ENCODE data around the gene KCNG1. TPM values are rescaled to one million over a fixed set of nuclear protein-coding genes. Genes with fewer than 3 reads are reported as not detected.

KCNG1 gene
- total RNA-seq, 2 donors from 2014 or later = 4.9 to 6.2 TPM

DNA sequence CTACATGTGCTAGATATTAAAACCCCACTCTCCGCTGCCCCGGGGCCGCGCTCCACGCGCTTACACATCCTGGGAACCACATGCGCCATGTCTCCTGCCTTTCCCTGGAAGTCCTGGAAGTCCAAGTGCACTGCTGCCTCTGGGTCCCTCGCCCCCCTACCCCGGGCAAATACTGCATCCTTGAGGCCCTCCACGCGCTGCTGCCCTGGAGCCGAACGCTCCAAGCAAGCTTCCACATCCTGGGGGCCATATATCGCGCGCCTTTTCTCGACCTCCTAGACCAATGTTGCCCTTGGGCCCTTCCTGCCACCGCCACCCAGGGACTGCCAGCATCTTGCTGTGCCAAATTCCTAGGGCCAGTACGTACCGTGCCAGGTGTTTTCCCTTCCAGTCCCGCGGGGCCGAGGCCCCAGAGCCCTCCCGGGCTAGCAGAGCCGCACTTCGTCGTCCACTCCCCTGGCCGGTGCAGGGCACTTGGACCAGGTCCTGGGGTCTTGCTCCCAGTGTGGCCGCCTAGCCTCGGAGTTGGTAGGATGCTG is 779 bp upstream of the KCNG1 start:
- TF ChIP-seq, protein P1, sequence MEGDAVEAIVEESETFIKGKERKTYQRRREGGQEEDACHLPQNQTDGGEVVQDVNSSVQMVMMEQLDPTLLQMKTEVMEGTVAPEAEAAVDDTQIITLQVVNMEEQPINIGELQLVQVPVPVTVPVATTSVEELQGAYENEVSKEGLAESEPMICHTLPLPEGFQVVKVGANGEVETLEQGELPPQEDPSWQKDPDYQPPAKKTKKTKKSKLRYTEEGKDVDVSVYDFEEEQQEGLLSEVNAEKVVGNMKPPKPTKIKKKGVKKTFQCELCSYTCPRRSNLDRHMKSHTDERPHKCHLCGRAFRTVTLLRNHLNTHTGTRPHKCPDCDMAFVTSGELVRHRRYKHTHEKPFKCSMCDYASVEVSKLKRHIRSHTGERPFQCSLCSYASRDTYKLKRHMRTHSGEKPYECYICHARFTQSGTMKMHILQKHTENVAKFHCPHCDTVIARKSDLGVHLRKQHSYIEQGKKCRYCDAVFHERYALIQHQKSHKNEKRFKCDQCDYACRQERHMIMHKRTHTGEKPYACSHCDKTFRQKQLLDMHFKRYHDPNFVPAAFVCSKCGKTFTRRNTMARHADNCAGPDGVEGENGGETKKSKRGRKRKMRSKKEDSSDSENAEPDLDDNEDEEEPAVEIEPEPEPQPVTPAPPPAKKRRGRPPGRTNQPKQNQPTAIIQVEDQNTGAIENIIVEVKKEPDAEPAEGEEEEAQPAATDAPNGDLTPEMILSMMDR (IDR thresholded peaks at IDR 0.05) = no peak
- TF ChIP-seq POLR2A (IDR thresholded peaks at IDR 0.05) = no peak
- peaks cover 0 to 8% of the 10 kb centered on the region in 2 donors for H3K27me3 ChIP-seq
- peak; percentile 32 to 45 (median 44) for DNase-seq

DNA sequence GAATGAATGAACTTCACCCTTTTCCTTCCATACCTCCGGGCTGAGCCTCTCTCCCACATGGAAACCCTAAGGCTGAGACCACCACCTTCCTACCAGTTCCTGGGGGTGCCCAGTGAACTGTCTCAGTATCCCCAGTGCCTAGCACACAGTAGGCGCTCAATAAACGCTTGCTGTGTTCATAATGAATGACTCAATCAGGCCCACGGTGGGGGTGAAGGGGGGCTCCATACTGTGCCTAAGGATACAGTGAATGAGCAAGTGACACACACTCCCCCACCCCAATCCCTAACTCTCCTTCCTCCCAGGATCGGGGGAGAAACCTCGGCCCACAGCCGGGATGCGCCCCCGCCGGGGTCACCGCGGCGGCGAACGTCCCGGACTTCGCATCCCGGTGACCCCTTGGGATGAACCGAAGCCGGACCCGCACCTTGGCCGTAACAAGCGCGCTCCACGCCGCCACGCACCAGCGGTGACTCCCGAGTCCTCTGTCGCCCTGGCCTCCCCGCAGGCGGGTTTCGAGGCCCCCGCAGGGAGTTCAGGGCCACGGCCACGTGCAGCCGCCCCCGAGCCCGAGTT is 592 bp downstream of the KCNG1 start:
- ATAC-seq = no peak
- 3 to 28% methylated on average over 6 to 35 of the region's 39 CpGs for WGBS, 2 donors
- peak overlapping the region in 1 of 2 donors; percentile 48 for H3K4me3 ChIP-seq

More for the DNA sequence above, 779 bp upstream of the KCNG1 start:
- WGBS, 2 donors = 16 to 23% methylated on average over 13 to 30 of the region's 30 CpGs
- peaks cover 17% of the 10 kb centered on the region for H3K4me1 ChIP-seq
- intact Hi-C loops (cut with DNase I) = no loop called here
- no peak overlapping the region for H3K4me3 ChIP-seq
- H3K36me3 ChIP-seq (replicated peaks in 1 of 2; ENCODE audit: insufficient read depth in 1 of 2, low read depth in 2 of 2) = no peaks in the 10 kb centered on the region
- peak; percentile 65 for ATAC-seq
- H3K27ac ChIP-seq = peak overlapping the region in 3 of 4 donors; percentile 44 to 77 (median 65)
- no peaks in the 10 kb centered on the region for H3K9me3 ChIP-seq

DNA sequence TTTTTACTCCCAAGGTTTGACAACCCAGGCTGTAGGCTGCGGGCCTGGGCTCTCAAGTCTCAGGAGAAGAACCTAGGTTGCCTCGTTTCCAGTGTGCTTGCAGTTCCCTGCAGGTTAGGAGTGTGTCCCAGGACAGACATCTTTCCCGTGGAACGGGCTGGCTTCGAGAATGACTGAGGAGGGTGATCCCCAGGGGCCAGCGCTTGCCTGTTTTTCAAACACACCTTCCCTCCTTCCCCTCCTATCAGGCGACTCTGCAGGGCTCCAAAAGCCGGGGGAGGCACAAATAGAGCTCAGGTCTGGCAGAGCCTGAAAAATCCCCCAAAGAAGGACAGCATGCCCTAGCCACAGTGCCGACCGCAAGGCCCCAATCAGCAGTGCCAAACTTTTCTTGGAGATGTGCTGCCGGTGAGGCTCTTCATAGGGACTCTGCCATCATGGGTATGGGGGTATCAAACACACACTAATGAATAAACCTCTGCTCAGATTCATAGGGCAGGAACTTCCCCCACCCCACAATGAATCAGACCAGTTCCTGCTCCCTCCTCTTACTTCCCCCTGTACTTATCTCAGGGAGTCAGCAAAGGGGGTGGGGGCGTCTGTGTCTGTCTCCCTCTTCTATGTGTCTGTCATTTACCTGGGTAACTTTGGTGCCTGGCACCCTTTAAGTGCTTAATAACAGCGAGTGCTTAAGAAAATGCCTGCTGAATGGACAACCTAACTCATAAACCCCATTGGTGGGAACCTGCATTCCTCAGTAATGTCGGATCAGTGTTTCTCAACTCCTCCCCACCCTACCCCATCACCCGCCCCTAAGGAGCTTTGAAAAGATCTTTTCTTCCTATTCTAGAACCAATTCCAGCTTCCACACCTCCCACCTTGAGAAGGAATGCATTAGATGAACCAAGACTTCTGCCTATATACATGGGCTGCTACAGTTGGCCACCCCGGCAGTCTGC is 1.6 kb downstream of the KCNG1 start:
- TF ChIP-seq, protein P1 (IDR thresholded peaks at IDR 0.05) = no peak
- no peak for TF ChIP-seq POLR2A (IDR thresholded peaks at IDR 0.05)
- intact Hi-C loops (cut with DNase I) = no loop called here
- WGBS, 2 donors = 44 to 48% methylated on average over 12 to 16 of the region's 16 CpGs
- H3K27me3 ChIP-seq = peaks cover 0 to 8% of the 10 kb centered on the region in 2 donors
- H3K4me3 ChIP-seq = no peak overlapping the region
- no peaks in the 10 kb centered on the region for H3K36me3 ChIP-seq (replicated peaks in 1 of 2; ENCODE audit: insufficient read depth in 1 of 2, low read depth in 2 of 2)
- H3K27ac ChIP-seq = no peak overlapping the region
- no peaks in the 10 kb centered on the region for H3K9me3 ChIP-seq
- no peak for DNase-seq
- no peak for ATAC-seq
- H3K4me1 ChIP-seq = peaks cover 17% of the 10 kb centered on the region

More for the DNA sequence above, 592 bp downstream of the KCNG1 start:
- H3K9me3 ChIP-seq = no peaks in the 10 kb centered on the region
- no peak for TF ChIP-seq POLR2A (IDR thresholded peaks at IDR 0.05)
- TF ChIP-seq, protein P1 (IDR thresholded peaks at IDR 0.05) = no peak
- peak overlapping the region in 1 of 4 donors; percentile 77 for H3K27ac ChIP-seq
- H3K36me3 ChIP-seq (replicated peaks in 1 of 2; ENCODE audit: insufficient read depth in 1 of 2, low read depth in 2 of 2) = no peaks in the 10 kb centered on the region
- intact Hi-C loops (cut with DNase I) = no loop called here
- DNase-seq = no peak
- peaks cover 0 to 8% of the 10 kb centered on the region in 2 donors for H3K27me3 ChIP-seq
- peaks cover 17% of the 10 kb centered on the region for H3K4me1 ChIP-seq

DNA sequence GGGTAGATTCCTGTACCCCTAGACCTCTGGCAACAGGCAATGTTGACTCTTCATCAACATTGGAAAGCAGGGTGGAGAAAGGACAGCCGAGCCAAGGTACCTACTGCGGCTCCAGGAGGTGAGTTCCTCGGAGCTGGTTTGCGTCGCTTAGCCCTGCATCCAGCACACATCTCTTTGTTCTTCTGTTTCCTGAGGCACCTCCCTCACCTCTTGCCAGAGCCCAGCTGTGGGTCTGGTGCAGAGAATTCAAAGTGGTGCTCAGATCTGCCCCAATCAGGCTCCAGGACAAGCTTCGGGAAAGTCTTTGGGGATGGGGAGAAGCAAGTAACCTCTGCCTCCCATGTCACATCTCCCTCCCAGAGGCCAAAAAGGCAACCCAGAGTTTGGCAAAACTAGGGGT is 2.2 kb downstream of the KCNG1 start:
- Histone ChIP-seq H3K4me1 (peaks cover 17% of the 10 kb centered on the region), H3K4me3 (no peak overlapping the region), H3K9me3 (no peaks in the 10 kb centered on the region), H3K27me3 (peaks cover 0 to 8% of the 10 kb centered on the region in 2 donors), H3K36me3 (replicated peaks in 1 of 2; ENCODE audit: insufficient read depth in 1 of 2, low read depth in 2 of 2) (no peaks in the 10 kb centered on the region), H3K27ac (no peak overlapping the region)
- ATAC-seq (no peak), DNase-seq (no peak)
- intact Hi-C loops (cut with DNase I) = no loop called here
- TF ChIP-seq, protein P1 (IDR thresholded peaks at IDR 0.05) = no peak
- no peak for TF ChIP-seq POLR2A (IDR thresholded peaks at IDR 0.05)
- 58 to 63% methylated on average over 5 to 6 of the region's 6 CpGs for WGBS, 2 donors

All from body of pancreas (tissue), 4 donors.